ENCODE measurements around the gene PLCH2.

The PLCH2 gene

GRCh38 chr1:2493691-2494322 is 17.7 kb downstream of the PLCH2 start:
- no peak for DNase-seq (ENCODE audit: low read depth)
- H3K27me3 ChIP-seq (replicated peaks; ENCODE audit: control insufficient read depth, insufficient read depth, low read length): peaks cover 38% of the 10 kb centered on the region
- H3K36me3 ChIP-seq (ENCODE audit: control insufficient read depth, insufficient read depth, low read length, severe bottlenecking): no peaks in the 10 kb centered on the region
- no peaks in the 10 kb centered on the region for H3K4me1 ChIP-seq (ENCODE audit: control insufficient read depth, insufficient read depth, low read length)
- H3K9me3 ChIP-seq (ENCODE audit: control insufficient read depth, low read length): peaks cover 7% of the 10 kb centered on the region
- no peak overlapping the region for H3K4me3 ChIP-seq (ENCODE audit: low read length)
- H3K9ac ChIP-seq (ENCODE audit: low read length): no peak overlapping the region

GRCh38 chr1:2494323-2494693 is 18.2 kb downstream of the PLCH2 start:
- Histone ChIP-seq H3K27me3 (replicated peaks; ENCODE audit: control insufficient read depth, insufficient read depth, low read length) (peaks cover 41% of the 10 kb centered on the region), H3K36me3 (ENCODE audit: control insufficient read depth, insufficient read depth, low read length, severe bottlenecking) (no peaks in the 10 kb centered on the region), H3K4me1 (ENCODE audit: control insufficient read depth, insufficient read depth, low read length) (no peaks in the 10 kb centered on the region), H3K9me3 (ENCODE audit: control insufficient read depth, low read length) (peaks cover 2% of the 10 kb centered on the region), H3K9ac (ENCODE audit: low read length) (no peak overlapping the region), H3K4me3 (ENCODE audit: low read length) (no peak overlapping the region)
- peak; percentile 3 for DNase-seq (ENCODE audit: low read depth)

DNA sequence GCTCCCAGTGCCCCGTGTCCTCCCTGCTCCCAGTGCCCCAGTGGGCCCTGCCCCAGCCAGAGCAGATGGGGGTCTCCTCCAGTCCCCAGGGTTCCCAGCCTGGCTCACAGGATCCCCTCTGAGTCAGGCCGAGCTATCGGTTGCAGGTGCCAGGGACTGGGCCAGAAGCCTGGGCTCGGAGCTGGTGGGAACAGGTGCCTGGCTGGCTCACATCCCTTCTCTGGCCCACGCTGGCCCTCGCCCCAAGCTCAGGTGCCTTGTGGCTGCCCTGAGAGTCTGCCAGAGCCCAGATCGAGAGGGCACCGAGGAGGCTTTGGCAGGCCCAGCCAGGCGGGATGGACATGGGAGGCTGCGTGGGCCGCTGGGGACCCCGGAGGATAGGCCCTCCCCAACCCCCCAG is 18.9 kb downstream of the PLCH2 start:
- DNase-seq (ENCODE audit: low read depth): no peak
- Histone ChIP-seq H3K9ac (ENCODE audit: low read length) (no peak overlapping the region), H3K4me3 (ENCODE audit: low read length) (no peak overlapping the region), H3K9me3 (ENCODE audit: control insufficient read depth, low read length) (no peaks in the 10 kb centered on the region), H3K27me3 (replicated peaks; ENCODE audit: control insufficient read depth, insufficient read depth, low read length) (peaks cover 46% of the 10 kb centered on the region), H3K36me3 (ENCODE audit: control insufficient read depth, insufficient read depth, low read length, severe bottlenecking) (no peaks in the 10 kb centered on the region), H3K4me1 (ENCODE audit: control insufficient read depth, insufficient read depth, low read length) (no peaks in the 10 kb centered on the region)

GRCh38 chr1:2495546-2495945 is 19.5 kb downstream of the PLCH2 start:
- Histone ChIP-seq H3K27me3 (replicated peaks; ENCODE audit: control insufficient read depth, insufficient read depth, low read length) (peaks cover 50% of the 10 kb centered on the region), H3K9me3 (ENCODE audit: control insufficient read depth, low read length) (no peaks in the 10 kb centered on the region), H3K4me3 (ENCODE audit: low read length) (no peak overlapping the region), H3K4me1 (ENCODE audit: control insufficient read depth, insufficient read depth, low read length) (no peaks in the 10 kb centered on the region), H3K9ac (ENCODE audit: low read length) (no peak overlapping the region), H3K36me3 (ENCODE audit: control insufficient read depth, insufficient read depth, low read length, severe bottlenecking) (no peaks in the 10 kb centered on the region)
- DNase-seq (ENCODE audit: low read depth): no peak

GRCh38 chr1:2496087-2496622 is 20.1 kb downstream of the PLCH2 start:
- Histone ChIP-seq H3K27me3 (replicated peaks; ENCODE audit: control insufficient read depth, insufficient read depth, low read length) (peaks cover 50% of the 10 kb centered on the region), H3K9me3 (ENCODE audit: control insufficient read depth, low read length) (no peaks in the 10 kb centered on the region), H3K4me1 (ENCODE audit: control insufficient read depth, insufficient read depth, low read length) (no peaks in the 10 kb centered on the region), H3K4me3 (ENCODE audit: low read length) (no peak overlapping the region), H3K36me3 (ENCODE audit: control insufficient read depth, insufficient read depth, low read length, severe bottlenecking) (no peaks in the 10 kb centered on the region), H3K9ac (ENCODE audit: low read length) (no peak overlapping the region)
- DNase-seq (ENCODE audit: low read depth): no peak

- H3K36me3 ChIP-seq (ENCODE audit: control insufficient read depth, insufficient read depth, low read length, severe bottlenecking): no peaks in the 10 kb centered on the region
- H3K9ac ChIP-seq (ENCODE audit: low read length): no peak overlapping the region
- no peaks in the 10 kb centered on the region for H3K4me1 ChIP-seq (ENCODE audit: control insufficient read depth, insufficient read depth, low read length)
- H3K4me3 ChIP-seq (ENCODE audit: low read length): no peak overlapping the region
- DNase-seq (ENCODE audit: low read depth): no peak
- H3K27me3 ChIP-seq (replicated peaks; ENCODE audit: control insufficient read depth, insufficient read depth, low read length): peaks cover 49% of the 10 kb centered on the region
- no peaks in the 10 kb centered on the region for H3K9me3 ChIP-seq (ENCODE audit: control insufficient read depth, low read length)
These were observed 20.7 kb downstream of the PLCH2 start for GRCh38 chr1:2496746-2497145.

DNA sequence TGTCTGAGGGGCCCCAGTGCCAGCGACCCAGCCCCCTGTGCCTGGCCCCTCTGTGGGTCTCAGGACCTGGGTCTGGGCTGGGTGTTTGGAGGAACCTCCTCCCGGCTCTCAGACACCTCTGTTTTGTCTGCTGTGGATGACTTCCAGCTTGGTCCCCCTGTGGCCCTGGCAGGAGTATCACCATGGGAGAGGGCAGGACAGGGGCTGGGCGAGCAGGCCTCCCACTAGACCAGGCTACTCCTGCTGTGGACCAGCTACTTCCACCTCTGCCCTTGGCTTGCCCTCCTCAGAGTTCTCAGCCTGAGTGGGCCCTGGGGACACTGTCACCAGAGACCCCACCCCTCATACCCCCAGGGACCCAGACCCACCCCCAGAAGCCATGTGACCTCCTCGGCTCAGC is 21.8 kb downstream of the PLCH2 start:
- H3K27me3 ChIP-seq (replicated peaks; ENCODE audit: control insufficient read depth, insufficient read depth, low read length): peaks cover 41% of the 10 kb centered on the region
- H3K36me3 ChIP-seq (ENCODE audit: control insufficient read depth, insufficient read depth, low read length, severe bottlenecking): no peaks in the 10 kb centered on the region
- no peak overlapping the region for H3K9ac ChIP-seq (ENCODE audit: low read length)
- H3K4me1 ChIP-seq (ENCODE audit: control insufficient read depth, insufficient read depth, low read length): no peaks in the 10 kb centered on the region
- H3K4me3 ChIP-seq (ENCODE audit: low read length): no peak overlapping the region
- no peak for DNase-seq (ENCODE audit: low read depth)
- H3K9me3 ChIP-seq (ENCODE audit: control insufficient read depth, low read length): no peaks in the 10 kb centered on the region

GRCh38 chr1:2498648-2499047 is 22.6 kb downstream of the PLCH2 start:
- no peaks in the 10 kb centered on the region for H3K4me1 ChIP-seq (ENCODE audit: control insufficient read depth, insufficient read depth, low read length)
- no peaks in the 10 kb centered on the region for H3K36me3 ChIP-seq (ENCODE audit: control insufficient read depth, insufficient read depth, low read length, severe bottlenecking)
- no peak overlapping the region for H3K4me3 ChIP-seq (ENCODE audit: low read length)
- no peak for DNase-seq (ENCODE audit: low read depth)
- peaks cover 36% of the 10 kb centered on the region for H3K27me3 ChIP-seq (replicated peaks; ENCODE audit: control insufficient read depth, insufficient read depth, low read length)
- no peak overlapping the region for H3K9ac ChIP-seq (ENCODE audit: low read length)
- no peaks in the 10 kb centered on the region for H3K9me3 ChIP-seq (ENCODE audit: control insufficient read depth, low read length)

GRCh38 chr1:2499260-2499659 is 23.2 kb downstream of the PLCH2 start:
- Histone ChIP-seq H3K9me3 (ENCODE audit: control insufficient read depth, low read length) (no peaks in the 10 kb centered on the region), H3K4me1 (ENCODE audit: control insufficient read depth, insufficient read depth, low read length) (no peaks in the 10 kb centered on the region), H3K36me3 (ENCODE audit: control insufficient read depth, insufficient read depth, low read length, severe bottlenecking) (no peaks in the 10 kb centered on the region), H3K4me3 (ENCODE audit: low read length) (no peak overlapping the region), H3K9ac (ENCODE audit: low read length) (no peak overlapping the region), H3K27me3 (replicated peaks; ENCODE audit: control insufficient read depth, insufficient read depth, low read length) (peaks cover 30% of the 10 kb centered on the region)
- no peak for DNase-seq (ENCODE audit: low read depth)

- Histone ChIP-seq H3K36me3 (ENCODE audit: control insufficient read depth, insufficient read depth, low read length, severe bottlenecking) (no peaks in the 10 kb centered on the region), H3K9ac (ENCODE audit: low read length) (no peak overlapping the region), H3K27me3 (replicated peaks; ENCODE audit: control insufficient read depth, insufficient read depth, low read length) (peaks cover 27% of the 10 kb centered on the region), H3K9me3 (ENCODE audit: control insufficient read depth, low read length) (no peaks in the 10 kb centered on the region), H3K4me3 (ENCODE audit: low read length) (no peak overlapping the region), H3K4me1 (ENCODE audit: control insufficient read depth, insufficient read depth, low read length) (peaks cover 4% of the 10 kb centered on the region)
- no peak for DNase-seq (ENCODE audit: low read depth)
These were observed 24.0 kb downstream of the PLCH2 start for GRCh38 chr1:2499986-2500596.

DNA sequence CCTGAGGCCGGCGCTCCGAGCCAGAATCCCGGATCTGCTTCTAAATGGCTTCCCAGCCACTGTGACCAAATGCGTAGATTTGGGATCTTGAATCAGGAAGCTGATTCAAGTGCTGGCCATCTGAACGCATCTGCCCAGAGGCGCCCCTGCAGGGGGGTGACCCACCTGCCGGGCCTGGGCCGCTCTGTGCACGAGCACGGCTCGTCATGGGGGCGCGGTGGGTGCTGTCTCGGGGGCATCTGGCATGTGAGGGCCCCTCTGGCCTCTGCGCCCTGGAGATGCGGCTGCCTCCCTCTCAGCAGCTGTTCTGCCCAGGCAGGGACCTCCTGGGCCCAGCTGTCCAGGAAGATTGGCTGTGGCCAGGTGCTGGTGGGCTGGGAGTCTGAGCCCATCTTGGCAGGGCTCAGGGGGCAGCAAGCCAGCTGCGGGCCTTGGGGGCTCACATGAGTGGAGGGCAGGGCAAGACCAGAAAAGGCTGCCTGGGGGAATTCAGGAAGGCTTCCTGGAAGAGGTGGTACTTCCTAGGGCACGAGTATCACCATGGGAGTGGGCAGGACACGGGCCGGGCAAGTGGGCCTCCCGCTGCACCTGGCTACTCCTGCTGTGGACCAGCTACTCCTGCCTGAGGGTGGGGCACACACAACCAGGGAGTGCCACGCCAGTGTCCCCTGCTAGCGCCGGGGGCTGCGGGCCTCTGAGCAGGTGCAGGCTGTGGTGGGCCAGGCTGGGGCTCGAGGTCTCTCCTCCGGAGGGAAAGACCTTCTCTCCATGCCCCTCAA is 25.1 kb downstream of the PLCH2 start:
- Histone ChIP-seq H3K4me1 (ENCODE audit: control insufficient read depth, insufficient read depth, low read length) (peaks cover 4% of the 10 kb centered on the region), H3K36me3 (ENCODE audit: control insufficient read depth, insufficient read depth, low read length, severe bottlenecking) (no peaks in the 10 kb centered on the region), H3K27me3 (replicated peaks; ENCODE audit: control insufficient read depth, insufficient read depth, low read length) (peaks cover 32% of the 10 kb centered on the region), H3K9me3 (ENCODE audit: control insufficient read depth, low read length) (no peaks in the 10 kb centered on the region), H3K9ac (ENCODE audit: low read length) (no peak overlapping the region), H3K4me3 (ENCODE audit: low read length) (no peak overlapping the region)
- DNase-seq (ENCODE audit: low read depth): no peak

Measured in adipocyte (in vitro differentiated cells).